Psoas muscle (tissue), 8 donors: ENCODE data around the gene TREML2. TPM values are rescaled to one million over a fixed set of nuclear protein-coding genes. Genes with fewer than 3 reads are reported as not detected.

Experiments used
- ATAC-seq, 4 donors: fragments of 200-7000 bp; cut with Tn5 transposase; one replicate each; pipeline ENCODE4 v1.9.1; 2020; ENCODE audit warnings: moderate library complexity in 3 of 4, mild to moderate bottlenecking in 2 of 4
- DNase-seq, 2 donors: peaks; one replicate each; pipeline ENCODE4 v3.0.0-alpha.2; 2020
- H3K27ac ChIP-seq: fragments of 200-600 bp; one replicate; pipeline ENCODE4 v1.8.0; 2022
- H3K27me3 ChIP-seq, 3 donors: fragments of 200-600 bp in 1 of 3; one replicate each; pipeline versions ENCODE4 v1.6.1 to v1.8.0; 2013 to 2022; ENCODE audit warnings: low read length in 2 of 3, mild to moderate bottlenecking in 2 of 3, moderate library complexity in 1 of 3; ENCODE audit not compliant: insufficient read depth in 3 of 3
- H3K36me3 ChIP-seq, 2 donors: fragments of 200-600 bp in 1 of 2; one replicate each; pipeline versions ENCODE4 v1.6.1 to v1.8.0; 2013 to 2022; ENCODE audit warnings: low read depth in 1 of 2, mild to moderate bottlenecking in 1 of 2, moderate library complexity in 1 of 2; ENCODE audit not compliant: insufficient read depth in 1 of 2
- H3K4me1 ChIP-seq: fragments of 200-600 bp; one replicate; pipeline ENCODE4 v1.8.0; 2022
- H3K4me3 ChIP-seq: fragments of 200-600 bp; one replicate; pipeline ENCODE4 v1.8.0; 2022; ENCODE audit warnings: mild to moderate bottlenecking
- H3K9me3 ChIP-seq: fragments of 200-600 bp; one replicate; pipeline ENCODE4 v1.8.0; 2022
- WGBS, 3 donors: extraction: QIAGEN DNeasy Blood & Tissue Kit; methylation state at CpG; one replicate each; pipeline versions ENCODE4 v1.1.6 to v1.1.7; 2013; 5-methylcytosine and 5-hydroxymethylcytosine counted together
- intact Hi-C, 2 donors: fragments of 100-400 bp; cut with DNase I; formaldehyde crosslinking; loops; one replicate each; pipeline versions ENCODE4 v1.11.0 to v1.14.2; 2022
- polyA plus RNA-seq, 3 donors: library from polyadenylated mRNA; stranded (reverse); fragments of 200-250 nt; gene quantifications; one replicate each; pipeline ENCODE4 v1.2.3, GENCODE V29; 2013
- total RNA-seq, 4 donors: library from RNA; stranded (reverse); fragmentation: NEBNext Ultra II Directional in 2 of 4; extraction: Animal tissue kit (Norgen Biotek cat#: 25700) in 2 of 4; gene quantifications; one replicate each; pipeline versions ENCODE4 v1.2.1 to v1.2.4, GENCODE V29; 2021 to 2023
- TF ChIP-seq, protein P1 (sequence below): fragments of 200-600 bp; IDR thresholded peaks from one replicate; pipeline ENCODE4 v1.8.0; 2022; ENCODE audit warnings: antibody characterized with exemption
- donor health status: healthy with polysubstance abuse.
- donor health status: DM: no; HTN: no; CAD: no; lungs with moderate emphysema.
- donor health status: Bipolar disorder and iron deficiency.
- donor health status: healthy.
- donor health status: DM: yes; HTN: yes; CAD: no.
- donor health status: DM: no; HTN: no; CAD: no.
- donor health status: DM: no; HTN: no; CAD: no.
- donor health status: DM: yes; HTN: yes; CAD: no.

Gene TREML2
- total and polyA plus RNA-seq, 7 donors: 0.01 to 0.20 (median 0.08) TPM; not detected in 2

DNA sequence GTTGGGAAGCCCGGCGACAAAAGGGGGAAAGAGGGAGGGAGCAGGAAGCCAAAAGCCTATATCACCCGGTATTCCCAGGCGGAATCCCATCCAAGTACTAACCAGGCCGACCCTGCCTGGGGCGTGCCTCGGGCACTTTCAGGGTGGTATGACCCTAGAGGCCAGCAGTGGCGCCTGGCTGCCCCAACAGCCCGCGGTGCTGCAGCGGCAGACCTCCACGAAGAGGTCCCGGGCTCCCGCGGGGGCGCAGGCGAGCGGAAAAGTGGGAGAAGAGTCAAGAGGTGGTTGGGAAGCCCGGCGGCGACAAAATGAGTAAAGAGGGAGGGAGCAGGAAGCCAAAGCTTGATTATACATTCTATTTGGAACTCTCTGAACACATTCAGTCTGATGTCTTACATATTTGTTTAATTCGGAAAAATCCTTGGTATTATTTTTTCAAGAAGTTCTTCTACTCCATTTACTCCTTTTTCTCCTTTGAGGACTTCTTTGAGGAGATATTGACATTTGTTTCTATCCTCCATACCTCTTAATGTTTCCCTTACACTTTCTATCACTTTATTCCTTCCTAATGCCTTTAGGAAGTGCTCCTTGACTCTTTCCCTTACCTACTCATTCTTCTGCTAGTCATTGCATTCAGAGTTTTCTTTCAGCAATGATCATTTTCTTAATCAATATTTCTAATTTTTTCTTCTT lies 38.7 kb upstream of the TREML2 start:
- intact Hi-C loops: no loop called here
- TF ChIP-seq, protein P1, sequence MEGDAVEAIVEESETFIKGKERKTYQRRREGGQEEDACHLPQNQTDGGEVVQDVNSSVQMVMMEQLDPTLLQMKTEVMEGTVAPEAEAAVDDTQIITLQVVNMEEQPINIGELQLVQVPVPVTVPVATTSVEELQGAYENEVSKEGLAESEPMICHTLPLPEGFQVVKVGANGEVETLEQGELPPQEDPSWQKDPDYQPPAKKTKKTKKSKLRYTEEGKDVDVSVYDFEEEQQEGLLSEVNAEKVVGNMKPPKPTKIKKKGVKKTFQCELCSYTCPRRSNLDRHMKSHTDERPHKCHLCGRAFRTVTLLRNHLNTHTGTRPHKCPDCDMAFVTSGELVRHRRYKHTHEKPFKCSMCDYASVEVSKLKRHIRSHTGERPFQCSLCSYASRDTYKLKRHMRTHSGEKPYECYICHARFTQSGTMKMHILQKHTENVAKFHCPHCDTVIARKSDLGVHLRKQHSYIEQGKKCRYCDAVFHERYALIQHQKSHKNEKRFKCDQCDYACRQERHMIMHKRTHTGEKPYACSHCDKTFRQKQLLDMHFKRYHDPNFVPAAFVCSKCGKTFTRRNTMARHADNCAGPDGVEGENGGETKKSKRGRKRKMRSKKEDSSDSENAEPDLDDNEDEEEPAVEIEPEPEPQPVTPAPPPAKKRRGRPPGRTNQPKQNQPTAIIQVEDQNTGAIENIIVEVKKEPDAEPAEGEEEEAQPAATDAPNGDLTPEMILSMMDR: no peak
- no peak overlapping the region for H3K27ac ChIP-seq
- H3K9me3 ChIP-seq: no peaks in the 10 kb centered on the region
- H3K4me1 ChIP-seq: no peaks in the 10 kb centered on the region
- DNase-seq: no peak
- no peaks in the 10 kb centered on the region for H3K36me3 ChIP-seq
- no peak for ATAC-seq
- WGBS, 3 donors: 10 to 17% (median 16%) methylated on average over 20 to 22 of the region's 22 CpGs
- no peak overlapping the region for H3K4me3 ChIP-seq
- peaks cover 6 to 38% (median 6%) of the 10 kb centered on the region in 3 donors for H3K27me3 ChIP-seq

GRCh38 chr6:41237128-41237527 lies 36.2 kb upstream of the TREML2 start:
- no peak overlapping the region for H3K27ac ChIP-seq
- DNase-seq (no peak), ATAC-seq (no peak)
- intact Hi-C loops: no loop called here
- H3K9me3 ChIP-seq: no peaks in the 10 kb centered on the region
- peaks cover 6 to 36% (median 6%) of the 10 kb centered on the region in 3 donors for H3K27me3 ChIP-seq
- H3K36me3 ChIP-seq: no peaks in the 10 kb centered on the region
- TF ChIP-seq, protein P1: no peak
- H3K4me1 ChIP-seq: no peaks in the 10 kb centered on the region
- WGBS, 3 donors: 67 to 76% (median 71%) methylated on average over 5 of the region's 5 CpGs
- no peak overlapping the region for H3K4me3 ChIP-seq

- Histone ChIP-seq H3K4me1 (no peaks in the 10 kb centered on the region), H3K9me3 (no peaks in the 10 kb centered on the region), H3K27ac (no peak overlapping the region), H3K4me3 (no peak overlapping the region), H3K27me3 (peaks cover 6 to 31% (median 6%) of the 10 kb centered on the region in 3 donors), H3K36me3 (no peaks in the 10 kb centered on the region)
- 81 to 85% (median 84%) methylated on average over 4 of the region's 4 CpGs for WGBS, 3 donors
- intact Hi-C loops: no loop called here
- DNase-seq (no peak), ATAC-seq (no peak)
- TF ChIP-seq, protein P1: no peak
These were observed 35.3 kb upstream of the TREML2 start for GRCh38 chr6:41236276-41236675.

DNA sequence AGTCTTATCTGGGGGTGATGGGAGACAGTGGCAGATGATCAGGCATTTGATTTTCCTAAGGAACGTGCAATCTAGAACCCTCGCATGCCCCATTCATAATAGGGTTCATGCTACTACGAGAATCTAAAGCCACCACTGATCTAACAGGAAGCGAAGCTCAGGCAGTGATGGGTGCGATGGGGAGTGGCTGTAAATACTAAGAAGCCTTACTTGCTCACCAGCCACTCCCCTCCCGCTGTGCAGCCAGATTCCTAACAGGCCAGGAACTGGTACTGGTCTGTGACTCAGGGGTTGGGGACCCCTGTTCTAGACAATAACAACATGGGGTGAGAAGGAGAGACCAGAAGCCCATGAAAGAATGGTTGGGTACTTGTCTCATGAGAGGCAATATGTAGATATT lies 31.7 kb upstream of the TREML2 start:
- no peak overlapping the region for H3K27ac ChIP-seq
- no peaks in the 10 kb centered on the region for H3K36me3 ChIP-seq
- no peak for DNase-seq
- no peaks in the 10 kb centered on the region for H3K4me1 ChIP-seq
- TF ChIP-seq, protein P1: no peak
- no peak for ATAC-seq
- WGBS, 3 donors: 81 to 86% (median 84%) methylated on average over 6 of the region's 6 CpGs
- no peak overlapping the region for H3K4me3 ChIP-seq
- intact Hi-C loops: no loop called here
- H3K9me3 ChIP-seq: no peaks in the 10 kb centered on the region
- H3K27me3 ChIP-seq: peaks cover 0 to 14% (median 4%) of the 10 kb centered on the region in 3 donors

DNA sequence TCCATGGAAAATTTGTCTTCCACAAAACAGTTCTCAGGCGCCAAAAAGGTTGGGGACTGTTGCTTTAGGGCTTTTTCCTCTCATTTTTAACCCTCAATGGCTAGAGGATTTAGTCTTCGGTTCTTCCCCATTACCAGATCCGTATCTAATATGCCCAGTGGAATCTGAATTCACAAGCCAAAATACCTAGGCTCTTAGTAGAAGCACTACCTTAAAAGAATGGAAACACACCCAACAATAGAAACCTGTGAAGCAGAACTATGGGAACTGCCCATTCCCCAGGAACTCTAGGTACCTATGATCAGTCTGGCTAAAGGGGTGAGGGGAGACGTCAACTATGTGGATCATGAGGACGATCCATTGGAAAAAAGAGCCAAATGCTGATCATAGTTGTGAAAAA lies 30.3 kb upstream of the TREML2 start:
- Histone ChIP-seq H3K27me3 (peaks cover 0 to 17% (median 2%) of the 10 kb centered on the region in 3 donors), H3K9me3 (no peaks in the 10 kb centered on the region), H3K36me3 (no peaks in the 10 kb centered on the region), H3K27ac (no peak overlapping the region), H3K4me1 (no peaks in the 10 kb centered on the region), H3K4me3 (no peak overlapping the region)
- 64 to 85% (median 65%) methylated on average over 4 to 5 of the region's 5 CpGs for WGBS, 3 donors
- TF ChIP-seq, protein P1: no peak
- intact Hi-C loops: no loop called here
- ATAC-seq: no peak
- DNase-seq: no peak
